B cell (primary cell): ENCODE results near the gene FAM217A. TPM values are rescaled to one million over a fixed set of nuclear protein-coding genes. Genes with fewer than 3 reads are reported as not detected.

Experiments used
- ATAC-seq: fragments of 200-7000 bp; cut with Tn5 transposase; one replicate; pipeline ENCODE4 v1.10.0; 2021; ENCODE audit warnings: low read depth, mild to moderate bottlenecking, moderate number of reproducible peaks, moderate library complexity
- CTCF ChIA-PET: fragments of 350-600 bp; sonication (Branson Sonifier 250); formaldehyde crosslinking; loops from one replicate; lab custom pipeline; 2021; ENCODE audit warnings: antibody characterized with exemption, inconsistent platforms; lab: Charles Lee
- POLR2A ChIA-PET: fragments of 350-600 bp; sonication (Branson Sonifier 250); formaldehyde crosslinking; loops from one replicate; lab custom pipeline; 2021; ENCODE audit warnings: antibody characterized with exemption; lab: Charles Lee
- DNase-seq: peaks from one replicate; pipeline ENCODE4 v3.0.0; 2013
- H2AFZ ChIP-seq: 2 replicates; pipeline ENCODE4 v1.6.1; 2012; ENCODE audit warnings: mild to moderate bottlenecking, low read depth, low read length; ENCODE audit not compliant: insufficient read depth, poor library complexity, severe bottlenecking
- H3K27ac ChIP-seq, 2 donors: 1 replicate in 1 of 2; 2 replicates in 1 of 2; pipeline ENCODE4 v1.5.1; 2012 to 2013; ENCODE audit warnings: low read length in 2 of 2, mild to moderate bottlenecking in 2 of 2, moderate library complexity in 1 of 2
- H3K27me3 ChIP-seq, 4 experiments: fragments of 200-600 bp in 1 of 4; sonication (generic) in 1 of 4; replicated peaks in 1 of 4; 1 replicate in 2 of 4; 2 replicates in 2 of 4; pipeline versions ENCODE4 v1.6.1 to v1.7.0; 2013 to 2016; ENCODE audit warnings: low read length in 3 of 4, mild to moderate bottlenecking in 2 of 4, mixed read lengths in 1 of 4, moderate library complexity in 1 of 4; ENCODE audit not compliant: insufficient read depth in 4 of 4, control insufficient read depth in 3 of 4; ENCODE audit errors: control extremely low read depth in 1 of 4
- H3K36me3 ChIP-seq, 2 experiments: replicated peaks in 1 of 2; 1 replicate in 1 of 2; 2 replicates in 1 of 2; pipeline versions ENCODE4 v1.6.1 to v1.7.1; 2013; ENCODE audit warnings: low read length in 1 of 2; ENCODE audit not compliant: insufficient read depth in 2 of 2, control insufficient read depth in 1 of 2; ENCODE audit errors: control extremely low read depth in 1 of 2, extremely low read depth in 1 of 2
- H3K4me1 ChIP-seq, 2 donors: fragments of 200-600 bp in 1 of 2; sonication (generic) in 1 of 2; 1 replicate in 1 of 2; 2 replicates in 1 of 2; pipeline versions ENCODE4 v1.5.1 to v1.6.1; 2013 to 2017; ENCODE audit warnings: low read length in 2 of 2; ENCODE audit not compliant: control insufficient read depth in 2 of 2, insufficient read depth in 2 of 2
- H3K4me2 ChIP-seq: replicated peaks from 2 replicates; pipeline ENCODE3; 2012; ENCODE audit warnings: mild to moderate bottlenecking, low read depth, low read length; ENCODE audit not compliant: poor library complexity, severe bottlenecking
- H3K4me3 ChIP-seq, 5 experiments: fragments of 200-600 bp in 1 of 5; sonication (generic) in 1 of 5; 1 replicate in 3 of 5; 2 replicates in 2 of 5; pipeline versions ENCODE4 v1.5.1 to v1.7.0; 2011 to 2016; ENCODE audit warnings: low read length in 4 of 5, mild to moderate bottlenecking in 4 of 5, low read depth in 2 of 5, control low read depth in 1 of 5, moderate library complexity in 1 of 5; ENCODE audit not compliant: insufficient read depth in 1 of 5; ENCODE audit errors: control extremely low read depth in 1 of 5, extremely low read depth in 1 of 5
- H3K79me2 ChIP-seq: fragments of 200-600 bp; sonication (generic); one replicate; pipeline ENCODE4 v1.6.0; 2016; ENCODE audit warnings: low read length; ENCODE audit not compliant: control insufficient read depth, insufficient read depth
- H3K9ac ChIP-seq: fragments of 200-600 bp; sonication (generic); 2 replicates; pipeline ENCODE4 v1.6.1; 2017; ENCODE audit warnings: mild to moderate bottlenecking, low read length, moderate library complexity
- H3K9me3 ChIP-seq, 3 donors: one replicate each; pipeline versions ENCODE4 v1.6.1 to v1.7.1; 2013; ENCODE audit warnings: low read length in 2 of 3; ENCODE audit not compliant: control insufficient read depth in 2 of 3, insufficient read depth in 1 of 3; ENCODE audit errors: control extremely low read depth in 1 of 3
- H4K20me1 ChIP-seq: 2 replicates; pipeline ENCODE4 v1.6.0; 2012; ENCODE audit warnings: mild to moderate bottlenecking, low read length; ENCODE audit not compliant: insufficient read depth, control insufficient read depth, poor library complexity, severe bottlenecking
- H3K27ac Mint-ChIP-seq: one replicate; pipeline ENCODE4 v1.8.0; 2021; ENCODE audit warnings: mixed read lengths
- H3K27me3 Mint-ChIP-seq: one replicate; pipeline ENCODE4 v1.8.0; 2021; ENCODE audit warnings: mixed read lengths
- H3K4me1 Mint-ChIP-seq: one replicate; pipeline ENCODE4 v1.8.0; 2021; ENCODE audit warnings: mixed read lengths
- H3K4me3 Mint-ChIP-seq: one replicate; pipeline ENCODE4 v1.8.0; 2021; ENCODE audit warnings: mixed read lengths
- H3K9me3 Mint-ChIP-seq: one replicate; pipeline ENCODE4 v1.8.0; 2022; ENCODE audit warnings: mixed read lengths; ENCODE audit not compliant: insufficient read depth
- EZH2 ChIP-seq: IDR thresholded peaks from 2 replicates; pipeline ENCODE4 v1.6.1; 2012; ENCODE audit warnings: borderline replicate concordance, low read depth, mild to moderate bottlenecking, moderate library complexity, low read length; ENCODE audit not compliant: insufficient read depth, poor library complexity, severe bottlenecking
- WGBS: methylation state at CpG from one replicate; pipeline ENCODE4 v1.1.5; 2013; ENCODE audit warnings: missing lambda C conversion rate; ENCODE audit not compliant: insufficient coverage; 5-methylcytosine and 5-hydroxymethylcytosine counted together
- intact Hi-C: fragments of 100-400 bp; cut with micrococcal nuclease; formaldehyde crosslinking; loops from one replicate; pipeline ENCODE4 v1.10.0; 2022
- polyA plus RNA-seq: library from polyadenylated mRNA; depleted of rRNA; stranded (reverse); fragments of >200 nt; gene quantifications from 2 replicates; pipeline ENCODE4 v1.2.3, GENCODE V29; 2012
- total RNA-seq, 2 donors: library from RNA; stranded (reverse); fragments of 120-200 nt in 1 of 2; gene quantifications; 1 replicate in 1 of 2; 2 replicates in 1 of 2; pipeline versions ENCODE4 v1.2.3 to v1.2.4, GENCODE V29; 2013 to 2022
- TF ChIP-seq, protein P1 (sequence below): fragments of 200-600 bp; IDR thresholded peaks from one replicate; pipeline ENCODE4 v1.8.0; 2022; ENCODE audit warnings: antibody characterized with exemption, mild to moderate bottlenecking

FAM217A gene
- total and polyA plus RNA-seq, 2 donors (not counting 1 experiment from before 2014, with no cell fraction given): not detected

DNA sequence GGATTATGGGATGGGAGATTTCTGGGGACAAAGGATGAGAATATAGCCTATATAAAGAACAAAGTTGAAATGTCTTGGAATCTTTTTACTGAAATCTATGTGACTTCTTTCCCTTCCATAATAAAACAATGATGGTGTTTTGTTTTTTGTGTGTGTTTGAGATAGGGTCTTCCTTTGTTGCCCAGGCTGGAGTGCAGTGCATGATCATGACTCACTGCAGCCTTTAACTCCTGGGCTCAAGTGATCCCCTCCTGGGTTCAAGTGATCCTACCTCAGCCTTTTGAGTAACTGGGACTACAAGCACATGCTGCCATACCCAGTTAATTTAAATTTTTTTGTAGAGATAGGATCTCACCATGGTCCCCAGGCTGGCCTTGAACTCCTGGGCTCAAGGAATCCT, 50.9 kb downstream of the FAM217A start:
- Mint-ChIP-seq H3K9me3 (no peaks in the 10 kb centered on the region), H3K4me1 (peaks cover 69% of the 10 kb centered on the region), H3K4me3 (no peak overlapping the region), H3K27ac (no peak overlapping the region), H3K27me3 (no peaks in the 10 kb centered on the region)
- no peaks in the 10 kb centered on the region for H3K27me3 ChIP-seq
- peaks cover 6 to 43% of the 10 kb centered on the region in 2 experiments for H3K36me3 ChIP-seq
- H3K4me2 ChIP-seq: no peak overlapping the region
- H3K4me3 ChIP-seq: no peak overlapping the region
- no peak for ATAC-seq
- no peak for DNase-seq
- ChIA-PET CTCF (no interaction called here), POLR2A (no interaction called here)
- peaks cover 95% of the 10 kb centered on the region for H4K20me1 ChIP-seq
- no peak overlapping the region for H2AFZ ChIP-seq
- no peak overlapping the region for H3K27ac ChIP-seq
- peaks cover 16 to 20% of the 10 kb centered on the region in 2 donors for H3K4me1 ChIP-seq
- H3K79me2 ChIP-seq: peaks cover 98% of the 10 kb centered on the region
- TF ChIP-seq, protein P1, sequence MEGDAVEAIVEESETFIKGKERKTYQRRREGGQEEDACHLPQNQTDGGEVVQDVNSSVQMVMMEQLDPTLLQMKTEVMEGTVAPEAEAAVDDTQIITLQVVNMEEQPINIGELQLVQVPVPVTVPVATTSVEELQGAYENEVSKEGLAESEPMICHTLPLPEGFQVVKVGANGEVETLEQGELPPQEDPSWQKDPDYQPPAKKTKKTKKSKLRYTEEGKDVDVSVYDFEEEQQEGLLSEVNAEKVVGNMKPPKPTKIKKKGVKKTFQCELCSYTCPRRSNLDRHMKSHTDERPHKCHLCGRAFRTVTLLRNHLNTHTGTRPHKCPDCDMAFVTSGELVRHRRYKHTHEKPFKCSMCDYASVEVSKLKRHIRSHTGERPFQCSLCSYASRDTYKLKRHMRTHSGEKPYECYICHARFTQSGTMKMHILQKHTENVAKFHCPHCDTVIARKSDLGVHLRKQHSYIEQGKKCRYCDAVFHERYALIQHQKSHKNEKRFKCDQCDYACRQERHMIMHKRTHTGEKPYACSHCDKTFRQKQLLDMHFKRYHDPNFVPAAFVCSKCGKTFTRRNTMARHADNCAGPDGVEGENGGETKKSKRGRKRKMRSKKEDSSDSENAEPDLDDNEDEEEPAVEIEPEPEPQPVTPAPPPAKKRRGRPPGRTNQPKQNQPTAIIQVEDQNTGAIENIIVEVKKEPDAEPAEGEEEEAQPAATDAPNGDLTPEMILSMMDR: no peak
- TF ChIP-seq EZH2: no peak
- H3K9me3 ChIP-seq: no peaks in the 10 kb centered on the region
- intact Hi-C loops: no loop called here
- no peak overlapping the region for H3K9ac ChIP-seq

DNA sequence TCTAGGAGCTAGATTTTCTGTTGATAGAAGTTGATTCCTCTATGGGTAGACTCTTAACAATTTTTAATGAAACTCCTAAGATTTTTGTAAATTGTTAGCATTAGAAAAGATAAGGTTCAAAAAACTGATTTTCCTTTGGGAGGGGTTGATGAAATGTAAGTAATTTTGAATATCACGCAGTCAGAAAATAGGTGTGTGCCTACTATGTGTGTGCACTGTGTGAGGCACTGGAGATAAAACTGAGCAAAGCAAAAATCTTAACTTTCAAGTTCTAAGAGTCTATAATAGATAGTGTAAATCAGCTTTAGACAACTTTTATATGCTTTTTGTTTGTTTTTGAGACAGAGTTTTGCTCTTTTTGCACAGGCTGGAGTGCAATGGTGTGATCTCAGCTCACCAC, 53.3 kb downstream of the FAM217A start:
- no peak overlapping the region for H3K27ac Mint-ChIP-seq
- no peaks in the 10 kb centered on the region for H3K9me3 ChIP-seq
- H3K9me3 Mint-ChIP-seq: no peaks in the 10 kb centered on the region

More for the DNA sequence above, 53.3 kb downstream of the FAM217A start:
- ATAC-seq: no peak
- H3K36me3 ChIP-seq: peaks cover 2 to 23% of the 10 kb centered on the region in 2 experiments
- ChIA-PET POLR2A (no interaction called here), CTCF (interaction anchor here (1.2 kb wide), 1 partner anchor 17 kb away, joined by 3 read pairs; no protein-coding TSS in a partner anchor)
- H4K20me1 ChIP-seq: peaks cover 88% of the 10 kb centered on the region
- TF ChIP-seq, protein P1: no peak
- no peak for TF ChIP-seq EZH2
- H3K79me2 ChIP-seq: peaks cover 89% of the 10 kb centered on the region
- no peak overlapping the region for H3K27ac ChIP-seq
- 100% methylated on average over 1 of the region's 1 CpG for WGBS
- no peaks in the 10 kb centered on the region for H3K27me3 ChIP-seq
- intact Hi-C loops: no loop called here
- Mint-ChIP-seq H3K27me3 (no peaks in the 10 kb centered on the region), H3K4me3 (no peak overlapping the region), H3K4me1 (peaks cover 75% of the 10 kb centered on the region)
- no peak overlapping the region for H3K4me3 ChIP-seq
- H3K4me1 ChIP-seq: peaks cover 26 to 38% of the 10 kb centered on the region in 2 donors
- no peak for DNase-seq
- no peak overlapping the region for H2AFZ ChIP-seq
- no peak overlapping the region for H3K9ac ChIP-seq
- H3K4me2 ChIP-seq: no peak overlapping the region
